IMR-90 (cell line): ENCODE data around the gene FBXL7. TPM values are rescaled to one million over a fixed set of nuclear protein-coding genes. Genes with fewer than 3 reads are reported as not detected.
A peak's percentile ranks its signal among the peaks of the same experiment; 100 is the strongest.

ENCODE experiments used
- ATAC-seq: fragments of 200-7000 bp; cut with Tn5 transposase; 2 replicates; pipeline ENCODE4 v1.9.1; 2020; ENCODE audit warnings: low read depth, mild to moderate bottlenecking, moderate library complexity
- BruUV-seq: library from RNA; stranded (reverse); fragments of 400-500 nt; replicated peaks from 2 replicates; lab custom pipeline; 2021; lab: Mats Ljungman, UMichigan
- CTCF ChIA-PET: fragments of 300-600 bp; formaldehyde crosslinking; extraction: SDS; loops from one replicate; lab custom pipeline; 2021; ENCODE audit warnings: antibody characterized with exemption; lab: Yijun Ruan, JAX
- POLR2A ChIA-PET: fragments of 300-600 bp; sonication (Branson Sonifier 250); formaldehyde crosslinking; loops from one replicate; lab custom pipeline; 2022; ENCODE audit warnings: antibody characterized with exemption; ENCODE audit not compliant: unreplicated experiment; lab: Charles Lee
- DNase-seq: peaks from one replicate; pipeline ENCODE4 v3.0.0; 2013
- H2AFZ ChIP-seq: replicated peaks from 2 replicates; pipeline ENCODE3; 2013; ENCODE audit warnings: low read length, mild to moderate bottlenecking; ENCODE audit not compliant: poor library complexity
- H2AK5ac ChIP-seq: 2 replicates; pipeline ENCODE4 v1.6.1; 2013; ENCODE audit warnings: low read depth, low read length, inconsistent platforms
- H2AK9ac ChIP-seq: replicated peaks from 2 replicates; pipeline ENCODE3; 2013; ENCODE audit warnings: mild to moderate bottlenecking, low read depth, low read length, moderate library complexity; ENCODE audit not compliant: poor library complexity
- H2BK120ac ChIP-seq: 2 replicates; pipeline ENCODE4 v1.6.1; 2013; ENCODE audit warnings: low read depth, low read length, inconsistent platforms
- H2BK15ac ChIP-seq: 3 replicates; pipeline ENCODE4 v1.6.1; 2013; ENCODE audit warnings: low read depth, low read length, inconsistent platforms
- H2BK20ac ChIP-seq: 2 replicates; pipeline ENCODE4 v1.6.1; 2013; ENCODE audit warnings: low read depth, mild to moderate bottlenecking, inconsistent platforms, low read length, moderate library complexity
- H2BK5ac ChIP-seq: 2 replicates; pipeline ENCODE4 v1.6.1; 2013; ENCODE audit warnings: mild to moderate bottlenecking, low read depth, low read length, inconsistent platforms; ENCODE audit not compliant: poor library complexity, severe bottlenecking
- H3K14ac ChIP-seq: replicated peaks from 2 replicates; pipeline ENCODE4 v1.6.1; 2013; ENCODE audit warnings: low read depth, low read length, inconsistent platforms
- H3K18ac ChIP-seq: 2 replicates; pipeline ENCODE4 v1.6.1; 2013; ENCODE audit warnings: low read depth, low read length, control low read depth
- H3K23ac ChIP-seq: 2 replicates; pipeline ENCODE4 v1.6.1; 2013; ENCODE audit warnings: low read depth, low read length, inconsistent platforms
- H3K27ac ChIP-seq: 2 replicates; pipeline ENCODE4 v1.5.1; 2013; ENCODE audit warnings: mild to moderate bottlenecking, control low read depth, low read length; ENCODE audit not compliant: insufficient read depth
- H3K27me3 ChIP-seq: 2 replicates; pipeline ENCODE4 v1.6.1; 2013; ENCODE audit warnings: low read length; ENCODE audit not compliant: control insufficient read depth, insufficient read depth
- H3K36me3 ChIP-seq: 2 replicates; pipeline ENCODE4 v1.6.1; 2013; ENCODE audit warnings: low read length, mixed read lengths; ENCODE audit not compliant: control insufficient read depth, insufficient read depth
- H3K4ac ChIP-seq: 2 replicates; pipeline ENCODE4 v1.6.1; 2013; ENCODE audit warnings: low read depth, low read length, inconsistent platforms
- H3K4me1 ChIP-seq: 2 replicates; pipeline ENCODE4 v1.6.1; 2013; ENCODE audit warnings: low read length, mixed read lengths; ENCODE audit not compliant: control insufficient read depth, insufficient read depth
- H3K4me2 ChIP-seq: 2 replicates; pipeline ENCODE4 v1.6.1; 2013; ENCODE audit warnings: low read depth, mild to moderate bottlenecking, control low read depth, low read length, moderate library complexity
- H3K4me3 ChIP-seq: 2 replicates; pipeline ENCODE4 v1.5.1; 2013; ENCODE audit warnings: low read depth, mild to moderate bottlenecking, control low read depth, low read length, moderate library complexity; ENCODE audit not compliant: insufficient read depth
- H3K56ac ChIP-seq: 2 replicates; pipeline ENCODE4 v1.6.1; 2013; ENCODE audit warnings: low read length, inconsistent platforms; ENCODE audit not compliant: insufficient read depth; ENCODE audit errors: extremely low read depth
- H3K79me1 ChIP-seq, 2 experiments: 2 replicates each; pipeline ENCODE4 v1.6.1; 2013; ENCODE audit warnings: low read length in 2 of 2, inconsistent platforms in 1 of 2, low read depth in 1 of 2
- H3K9ac ChIP-seq: 2 replicates; pipeline ENCODE4 v1.6.1; 2013; ENCODE audit warnings: low read depth, low read length, control low read depth
- H3K9me1 ChIP-seq: 2 replicates; pipeline ENCODE4 v1.6.1; 2013; ENCODE audit warnings: low read length, inconsistent platforms; ENCODE audit not compliant: insufficient read depth
- H3K9me3 ChIP-seq: 2 replicates; pipeline ENCODE4 v1.6.1; 2013; ENCODE audit warnings: low read length; ENCODE audit not compliant: control insufficient read depth, insufficient read depth
- H4K20me1 ChIP-seq: 2 replicates; pipeline ENCODE4 v1.6.1; 2013; ENCODE audit warnings: low read length, inconsistent platforms; ENCODE audit not compliant: insufficient read depth
- H4K5ac ChIP-seq: 2 replicates; pipeline ENCODE4 v1.6.1; 2013; ENCODE audit warnings: mild to moderate bottlenecking, low read depth, low read length, control low read depth
- H4K8ac ChIP-seq, 2 experiments: 2 replicates each; pipeline ENCODE4 v1.6.1; 2013; ENCODE audit warnings: low read depth in 2 of 2, low read length in 2 of 2, control low read depth in 1 of 2, inconsistent platforms in 1 of 2
- H4K91ac ChIP-seq: 2 replicates; pipeline ENCODE4 v1.6.1; 2013; ENCODE audit warnings: low read depth, low read length, inconsistent platforms; ENCODE audit not compliant: insufficient read depth
- CEBPB ChIP-seq: IDR thresholded peaks from 2 replicates; pipeline ENCODE4 v1.6.1; 2012; ENCODE audit warnings: low read depth, low read length, improper control_type of control experiment
- MAFK ChIP-seq: IDR thresholded peaks from 2 replicates; pipeline ENCODE4 v1.6.1; 2012; ENCODE audit warnings: low read depth, low read length, improper control_type of control experiment
- dilution Hi-C: fragments of 300-500 bp; cut with HindIII; formaldehyde crosslinking; loops from one replicate; pipeline ENCODE4 v1.14.3; 2018; ENCODE audit warnings: low sequenced_read_pairs; ENCODE audit not compliant: unreplicated experiment
- in situ Hi-C: fragments of 300-500 bp; cut with MboI; formaldehyde crosslinking; loops from 3 replicates; pipeline ENCODE4 v1.14.3; 2019; ENCODE audit warnings: low sequenced_read_pairs, inconsistent platforms, mixed read lengths
- intact Hi-C: fragments of 100-400 bp; cut with micrococcal nuclease; formaldehyde crosslinking; loops from 2 replicates; pipeline ENCODE4 v1.10.0; 2022
- polyA plus RNA-seq, 3 experiments: library from polyadenylated mRNA; depleted of rRNA; stranded (reverse); fragments of >200 nt; gene quantifications; 2 replicates each; pipeline ENCODE4 v1.2.3, GENCODE V29; 2012; ENCODE audit warnings: low replicate concordance in 1 of 3
- total RNA-seq: library from RNA; depleted of rRNA; stranded (reverse); fragments of >200 nt; gene quantifications from 2 replicates; pipeline ENCODE4 v1.2.3, GENCODE V29; 2012

Gene FBXL7
- total and polyA plus RNA-seq, 2 of the 4 experiments (the other 2 are of a cell fraction) = 4.1 to 10.2 TPM

GRCh38 chr5:15740383-15740782, 240.4 kb downstream of the FBXL7 start:
- BruUV-seq = no TSS peak
- Histone ChIP-seq H2BK120ac (no peak overlapping the region), H4K5ac (no peak overlapping the region), H3K23ac (no peak overlapping the region), H3K9ac (no peak overlapping the region), H3K4ac (no peak overlapping the region), H3K56ac (no peak overlapping the region), H3K4me2 (0 out of 2 replicates have a peak overlapping the region, but pooled peaks have one; percentile 18), H3K79me1 (peaks cover 12 to 27% of the 10 kb centered on the region in 2 experiments; a peak in 2 of 4 replicates), H3K14ac (no peak overlapping the region), H3K18ac (no peak overlapping the region), H3K9me1 (no peaks in the 10 kb centered on the region), H2BK15ac (no peak overlapping the region), H3K9me3 (no peaks in the 10 kb centered on the region), H2AFZ (no peak overlapping the region), H3K4me3 (no peak overlapping the region), H4K91ac (no peak overlapping the region), H2BK20ac (no peak overlapping the region), H3K27ac (no peak overlapping the region), H3K36me3 (no peaks in the 10 kb centered on the region), H4K20me1 (no peaks in the 10 kb centered on the region), H2BK5ac (no peak overlapping the region), H3K4me1 (peaks cover 5% of the 10 kb centered on the region), H2AK5ac (no peak overlapping the region), H2AK9ac (no peak overlapping the region), H4K8ac (no peak overlapping the region), H3K27me3 (no peaks in the 10 kb centered on the region)
- ChIA-PET CTCF (no interaction called here), POLR2A (no interaction called here)
- DNase-seq = peak; percentile 54
- TF ChIP-seq MAFK (no peak), CEBPB (peak; percentile 51; the same call in 1 of the 2 replicates)
- in situ Hi-C loops = no loop called here
- peak; percentile 54 for ATAC-seq
- intact Hi-C loops = no loop called here
- dilution Hi-C loops = no loop called here
